ENCODE measurements around the gene PRR12. TPM values are rescaled to one million over a fixed set of nuclear protein-coding genes. Genes with fewer than 3 reads are reported as not detected.

Gene PRR12
- total RNA-seq, 4 donors from 2014 or later = 3.3 to 11.3 (median 4.1) TPM

GRCh38 chr19:49599378-49600295 lies 8.7 kb downstream of the PRR12 start:
- ATAC-seq (ENCODE audit: low FRiP score) (no peak), DNase-seq (ENCODE audit: low spot score) (no peak)
- no peak for TF ChIP-seq CTCF (IDR thresholded peaks at IDR 0.05)

- no peak for DNase-seq (ENCODE audit: low spot score)
- no peak for ATAC-seq (ENCODE audit: low FRiP score)
- no peak for TF ChIP-seq CTCF (IDR thresholded peaks at IDR 0.05)
Observed at GRCh38 chr19:49601482-49602038, 10.6 kb downstream of the PRR12 start.

- no peak for TF ChIP-seq CTCF (IDR thresholded peaks at IDR 0.05)
- no peak for ATAC-seq (ENCODE audit: low FRiP score)
- no peak for DNase-seq (ENCODE audit: low spot score)
Observed at GRCh38 chr19:49602806-49603205, 11.8 kb downstream of the PRR12 start.

- ATAC-seq (ENCODE audit: low FRiP score) = no peak
- no peak for TF ChIP-seq CTCF (IDR thresholded peaks at IDR 0.05)
- DNase-seq (ENCODE audit: low spot score) = no peak
Observed at GRCh38 chr19:49605605-49606004, 14.6 kb downstream of the PRR12 start.

- ATAC-seq (ENCODE audit: low FRiP score) (no peak), DNase-seq (ENCODE audit: low spot score) (no peak)
- TF ChIP-seq CTCF (IDR thresholded peaks at IDR 0.05) = no peak
Observed at GRCh38 chr19:49609499-49610092, 18.6 kb downstream of the PRR12 start.

- DNase-seq (ENCODE audit: low spot score) (no peak), ATAC-seq (ENCODE audit: low FRiP score) (no peak)
- no peak for TF ChIP-seq CTCF (IDR thresholded peaks at IDR 0.05)
Observed at GRCh38 chr19:49613374-49613773, 22.4 kb downstream of the PRR12 start.

Data from omental fat pad (tissue), 4 donors.